Measurements from ENCODE around the gene ARHGEF6.

Gene ARHGEF6

DNA sequence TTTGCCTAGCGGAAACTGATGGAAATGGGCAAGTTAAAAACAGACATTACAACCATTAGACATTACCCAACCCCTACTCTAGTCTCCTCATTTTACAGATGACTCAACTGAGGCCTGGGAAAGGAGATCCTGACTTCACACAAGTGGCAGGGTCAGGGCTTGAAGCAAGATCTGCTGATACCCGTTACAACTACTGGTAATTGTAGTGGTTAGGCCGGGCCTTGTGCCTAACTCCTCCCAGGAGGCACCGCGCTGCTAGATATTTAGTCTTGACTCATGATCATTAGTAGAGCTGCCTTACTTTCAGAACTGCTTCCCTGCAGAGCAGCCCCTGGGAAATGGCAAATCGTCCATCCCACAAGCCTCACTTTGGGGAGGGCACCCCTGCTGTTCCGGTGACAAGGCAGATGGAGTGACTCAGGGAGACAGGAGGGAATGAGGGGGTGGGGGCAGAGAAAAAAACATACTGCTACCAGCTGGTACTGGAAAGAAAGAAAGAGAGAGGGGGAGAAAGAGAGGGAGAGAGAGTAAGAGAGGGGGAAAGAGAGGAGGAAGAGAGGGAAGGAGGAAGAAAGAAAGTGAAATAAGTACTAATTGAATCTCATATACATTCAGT lies 12.2 kb downstream of the ARHGEF6 start:
- Histone ChIP-seq H3K4me3 (ENCODE audit: severe bottlenecking) (no peak overlapping the region), H3K9me3 (ENCODE audit: severe bottlenecking) (no peaks in the 10 kb centered on the region), H3K4me1 (ENCODE audit: insufficient read depth, poor library complexity, severe bottlenecking) (no peaks in the 10 kb centered on the region), H3K36me3 (ENCODE audit: low read depth) (no peaks in the 10 kb centered on the region), H3K27ac (ENCODE audit: poor library complexity, severe bottlenecking) (no peak overlapping the region), H3K27me3 (ENCODE audit: insufficient read depth, poor library complexity, severe bottlenecking) (peaks cover 12% of the 10 kb centered on the region)
- DNase-seq (ENCODE audit: low spot score) (no peak), ATAC-seq (ENCODE audit: low read depth) (no peak)
- no peak for TF ChIP-seq CTCF (IDR thresholded peaks at IDR 0.05; ENCODE audit: poor library complexity, severe bottlenecking)

- H3K4me3 ChIP-seq (ENCODE audit: severe bottlenecking): peak overlapping the region; percentile 27
- ATAC-seq (ENCODE audit: low read depth) (peak; percentile 74), DNase-seq (ENCODE audit: low spot score) (no peak)
- H3K27me3 ChIP-seq (ENCODE audit: insufficient read depth, poor library complexity, severe bottlenecking): peaks cover 12% of the 10 kb centered on the region
- TF ChIP-seq CTCF (IDR thresholded peaks at IDR 0.05; ENCODE audit: poor library complexity, severe bottlenecking): no peak
- no peaks in the 10 kb centered on the region for H3K9me3 ChIP-seq (ENCODE audit: severe bottlenecking)
- H3K27ac ChIP-seq (ENCODE audit: poor library complexity, severe bottlenecking): no peak overlapping the region
- no peaks in the 10 kb centered on the region for H3K4me1 ChIP-seq (ENCODE audit: insufficient read depth, poor library complexity, severe bottlenecking)
- H3K36me3 ChIP-seq (ENCODE audit: low read depth): no peaks in the 10 kb centered on the region
Measured at GRCh38 chrX:136767104-136767941, 13.4 kb downstream of the ARHGEF6 start.

DNA sequence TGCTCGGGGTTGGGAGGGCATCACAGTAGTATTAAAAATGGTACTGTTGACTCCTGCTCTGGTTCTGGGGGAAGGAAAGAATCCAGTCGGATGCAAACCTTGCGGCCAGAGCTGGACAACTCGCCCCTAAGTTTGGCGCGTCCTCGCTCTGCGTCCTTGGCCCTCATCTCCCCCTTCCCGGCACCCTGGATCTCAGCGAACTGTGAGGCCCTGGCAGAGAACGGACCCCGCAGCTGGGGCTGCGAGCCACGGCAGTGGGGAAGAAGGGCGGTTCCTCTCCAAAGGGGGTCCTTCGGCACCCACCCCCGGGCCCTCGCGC lies 14.0 kb downstream of the ARHGEF6 start:
- Histone ChIP-seq H3K27ac (ENCODE audit: poor library complexity, severe bottlenecking) (no peak overlapping the region), H3K4me1 (ENCODE audit: insufficient read depth, poor library complexity, severe bottlenecking) (no peaks in the 10 kb centered on the region), H3K36me3 (ENCODE audit: low read depth) (no peaks in the 10 kb centered on the region), H3K9me3 (ENCODE audit: severe bottlenecking) (no peaks in the 10 kb centered on the region), H3K27me3 (ENCODE audit: insufficient read depth, poor library complexity, severe bottlenecking) (peaks cover 12% of the 10 kb centered on the region), H3K4me3 (ENCODE audit: severe bottlenecking) (peak overlapping the region; percentile 27)
- ATAC-seq (ENCODE audit: low read depth): peak; percentile 17; the same call in 1 of the 3 replicates
- no peak for DNase-seq (ENCODE audit: low spot score)
- TF ChIP-seq CTCF (IDR thresholded peaks at IDR 0.05; ENCODE audit: poor library complexity, severe bottlenecking): no peak

- no peak overlapping the region for H3K4me3 ChIP-seq (ENCODE audit: severe bottlenecking)
- TF ChIP-seq CTCF (IDR thresholded peaks at IDR 0.05; ENCODE audit: poor library complexity, severe bottlenecking): no peak
- H3K27ac ChIP-seq (ENCODE audit: poor library complexity, severe bottlenecking): no peak overlapping the region
- ATAC-seq (ENCODE audit: low read depth): no peak
- H3K4me1 ChIP-seq (ENCODE audit: insufficient read depth, poor library complexity, severe bottlenecking): no peaks in the 10 kb centered on the region
- peaks cover 12% of the 10 kb centered on the region for H3K27me3 ChIP-seq (ENCODE audit: insufficient read depth, poor library complexity, severe bottlenecking)
- no peaks in the 10 kb centered on the region for H3K36me3 ChIP-seq (ENCODE audit: low read depth)
- DNase-seq (ENCODE audit: low spot score): no peak
- no peaks in the 10 kb centered on the region for H3K9me3 ChIP-seq (ENCODE audit: severe bottlenecking)
Measured at GRCh38 chrX:136765821-136766356, 14.8 kb downstream of the ARHGEF6 start.
